HCEC 1CT (cell line): Measurements from ENCODE around the gene COQ9.
A peak's percentile ranks its signal among the peaks of the same experiment; 100 is the strongest.
"Not testable (repeated sequence)": the region's sequence is repeated elsewhere in the genome, so short reads cannot be mapped to it uniquely, and the experiment has no call there.

Experiments used
- DNase-seq: peaks from one replicate; pipeline ENCODE4 v3.0.0-alpha.2; 2017

The COQ9 gene

GRCh38 chr16:57447186-57447962, at the start of gene COQ9, which contains the start of gene CIAPIN1:
Gene COQ9, plus strand, starts transcription at chr16:57447479. Its CDS starts 27 bp downstream, at chr16:57447506.
Gene CIAPIN1, minus strand, starts transcription at chr16:57447385. Its CDS starts 6,457 bp downstream, at chr16:57440928.
- peak; percentile 84 for DNase-seq

GRCh38 chr16:57397493-57397892, 49.8 kb upstream of the COQ9 start:
- not testable (repeated sequence) for DNase-seq

GRCh38 chr16:57401943-57402640, 45.2 kb upstream of the COQ9 start:
- no peak for DNase-seq

GRCh38 chr16:57403965-57404817, 43.1 kb upstream of the COQ9 start, which contains the start of gene CCL17:
Gene CCL17, plus strand, starts transcription at chr16:57404767. Its CDS starts 9,166 bp downstream, at chr16:57413933.
- DNase-seq = no peak

- DNase-seq = no peak
Measured at GRCh38 chr16:57405097-57405496, 42.2 kb upstream of the COQ9 start.

GRCh38 chr16:57406881-57407280, 40.4 kb upstream of the COQ9 start:
- no peak for DNase-seq

- no peak for DNase-seq
Measured at GRCh38 chr16:57407521-57408353, 39.5 kb upstream of the COQ9 start.

- DNase-seq = no peak
Measured at GRCh38 chr16:57409065-57409464, 38.2 kb upstream of the COQ9 start.

GRCh38 chr16:57409870-57410587, 37.2 kb upstream of the COQ9 start:
- DNase-seq = no peak

- DNase-seq = no peak
Measured at GRCh38 chr16:57411362-57411976, 35.8 kb upstream of the COQ9 start.

GRCh38 chr16:57412584-57412983, 34.7 kb upstream of the COQ9 start:
- DNase-seq = no peak

GRCh38 chr16:57413301-57413730, 34.0 kb upstream of the COQ9 start:
- no peak for DNase-seq

GRCh38 chr16:57413733-57414132, 33.5 kb upstream of the COQ9 start:
- DNase-seq = no peak

- no peak for DNase-seq
Measured at GRCh38 chr16:57416084-57416483, 31.2 kb upstream of the COQ9 start.

GRCh38 chr16:57419506-57419905, 27.8 kb upstream of the COQ9 start:
- no peak for DNase-seq

- peak; percentile 54 for DNase-seq
Measured at GRCh38 chr16:57422026-57422944, 25.0 kb upstream of the COQ9 start.

GRCh38 chr16:57423152-57423551, 24.1 kb upstream of the COQ9 start:
- DNase-seq = no peak

GRCh38 chr16:57424583-57424982, 22.7 kb upstream of the COQ9 start:
- no peak for DNase-seq

GRCh38 chr16:57426356-57426755, 20.9 kb upstream of the COQ9 start:
- DNase-seq = no peak

GRCh38 chr16:57427307-57427706, 20.0 kb upstream of the COQ9 start:
- DNase-seq = no peak
